Endodermal cell (in vitro differentiated cells): Measurements from ENCODE around the gene PLCB1. TPM values are rescaled to one million over a fixed set of nuclear protein-coding genes. Genes with fewer than 3 reads are reported as not detected.

ENCODE experiments used
- DNase-seq: peaks from one replicate; pipeline ENCODE4 v3.0.0-alpha.2; 2017
- H3K27ac ChIP-seq: 2 replicates; pipeline ENCODE4 v1.5.1; 2013; ENCODE audit warnings: mild to moderate bottlenecking, low read depth, low read length, moderate library complexity
- H3K27me3 ChIP-seq: 2 replicates; pipeline ENCODE4 v1.6.1; 2013; ENCODE audit warnings: mild to moderate bottlenecking, low read length, moderate library complexity; ENCODE audit not compliant: insufficient read depth, control insufficient read depth, poor library complexity, severe bottlenecking
- H3K36me3 ChIP-seq: 2 replicates; pipeline ENCODE4 v1.7.0; 2013; ENCODE audit warnings: mild to moderate bottlenecking, low read length, moderate library complexity; ENCODE audit not compliant: control insufficient read depth, insufficient read depth
- H3K4me1 ChIP-seq: one replicate; pipeline ENCODE4 v1.7.0; 2013; ENCODE audit warnings: low read length; ENCODE audit not compliant: control insufficient read depth, insufficient read depth
- H3K4me3 ChIP-seq: 2 replicates; pipeline ENCODE4 v1.5.1; 2013; ENCODE audit warnings: mild to moderate bottlenecking, low read length, moderate library complexity
- H3K9ac ChIP-seq: 2 replicates; pipeline ENCODE4 v1.6.1; 2013; ENCODE audit warnings: mild to moderate bottlenecking, low read length, moderate library complexity; ENCODE audit not compliant: poor library complexity, severe bottlenecking; ENCODE audit errors: extremely low read depth
- H3K9me3 ChIP-seq: 2 replicates; pipeline ENCODE4 v1.6.1; 2013; ENCODE audit warnings: mild to moderate bottlenecking, low read length, moderate library complexity; ENCODE audit not compliant: control insufficient read depth
- H3K27ac Mint-ChIP-seq: 2 replicates; pipeline ENCODE4 v1.8.0; 2020; ENCODE audit warnings: mixed read lengths
- H3K27me3 Mint-ChIP-seq: 2 replicates; pipeline ENCODE4 v1.8.0; 2021; ENCODE audit warnings: mild to moderate bottlenecking, mixed read lengths; ENCODE audit not compliant: insufficient read depth
- H3K36me3 Mint-ChIP-seq: 2 replicates; pipeline ENCODE4 v1.8.0; 2020; ENCODE audit warnings: low read depth, mixed read lengths
- H3K4me1 Mint-ChIP-seq: 2 replicates; pipeline ENCODE4 v1.8.0; 2020; ENCODE audit warnings: mixed read lengths
- H3K4me3 Mint-ChIP-seq: 2 replicates; pipeline ENCODE4 v1.8.0; 2020; ENCODE audit warnings: mild to moderate bottlenecking, moderate library complexity, mixed read lengths
- H3K9me3 Mint-ChIP-seq: 2 replicates; pipeline ENCODE4 v1.8.0; 2020; ENCODE audit warnings: mild to moderate bottlenecking, mixed read lengths
- WGBS, 2 experiments: methylation state at CpG; one replicate each; pipeline versions ENCODE4 v1.1.5 to v1.1.7; 2013; ENCODE audit warnings: missing lambda C conversion rate in 2 of 2, mixed read lengths in 1 of 2; ENCODE audit not compliant: insufficient coverage in 1 of 2, insufficient read length in 1 of 2; 5-methylcytosine and 5-hydroxymethylcytosine counted together
- total RNA-seq, 2 donors: library from RNA; stranded (reverse); fragmentation: NEBNext Ultra II Directional in 1 of 2; extraction: Animal tissue kit (Norgen Biotek cat#: 25700) in 1 of 2; gene quantifications; 2 replicates in 1 of 2; 3 replicates in 1 of 2; pipeline ENCODE4 v1.2.1, GENCODE V29; 2021
- TF ChIP-seq, protein P1 (sequence below): fragments of 200-600 bp; sonication (generic); conservative IDR thresholded peaks from 2 replicates; pipeline ENCODE4 v1.5.0; 2021; ENCODE audit warnings: antibody characterized with exemption, mild to moderate bottlenecking

Gene PLCB1
- total RNA-seq, 2 donors from 2014 or later = 15.3 to 16.5 TPM

- H3K9me3 Mint-ChIP-seq = no peaks in the 10 kb centered on the region
- no peak overlapping the region for H3K27ac Mint-ChIP-seq
- H3K36me3 Mint-ChIP-seq = no peaks in the 10 kb centered on the region
- H3K27me3 Mint-ChIP-seq = no peaks in the 10 kb centered on the region
- 80 to 82% methylated on average over 1 of the region's 1 CpG for WGBS, 2 experiments
- Histone ChIP-seq H3K27me3 (no peaks in the 10 kb centered on the region), H3K9ac (no peak overlapping the region), H3K27ac (no peak overlapping the region), H3K9me3 (no peaks in the 10 kb centered on the region), H3K36me3 (no peaks in the 10 kb centered on the region), H3K4me1 (peaks cover 6% of the 10 kb centered on the region), H3K4me3 (no peak overlapping the region)
- no peak for DNase-seq
- TF ChIP-seq, protein P1, sequence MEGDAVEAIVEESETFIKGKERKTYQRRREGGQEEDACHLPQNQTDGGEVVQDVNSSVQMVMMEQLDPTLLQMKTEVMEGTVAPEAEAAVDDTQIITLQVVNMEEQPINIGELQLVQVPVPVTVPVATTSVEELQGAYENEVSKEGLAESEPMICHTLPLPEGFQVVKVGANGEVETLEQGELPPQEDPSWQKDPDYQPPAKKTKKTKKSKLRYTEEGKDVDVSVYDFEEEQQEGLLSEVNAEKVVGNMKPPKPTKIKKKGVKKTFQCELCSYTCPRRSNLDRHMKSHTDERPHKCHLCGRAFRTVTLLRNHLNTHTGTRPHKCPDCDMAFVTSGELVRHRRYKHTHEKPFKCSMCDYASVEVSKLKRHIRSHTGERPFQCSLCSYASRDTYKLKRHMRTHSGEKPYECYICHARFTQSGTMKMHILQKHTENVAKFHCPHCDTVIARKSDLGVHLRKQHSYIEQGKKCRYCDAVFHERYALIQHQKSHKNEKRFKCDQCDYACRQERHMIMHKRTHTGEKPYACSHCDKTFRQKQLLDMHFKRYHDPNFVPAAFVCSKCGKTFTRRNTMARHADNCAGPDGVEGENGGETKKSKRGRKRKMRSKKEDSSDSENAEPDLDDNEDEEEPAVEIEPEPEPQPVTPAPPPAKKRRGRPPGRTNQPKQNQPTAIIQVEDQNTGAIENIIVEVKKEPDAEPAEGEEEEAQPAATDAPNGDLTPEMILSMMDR = no peak
- H3K4me3 Mint-ChIP-seq = no peak overlapping the region
- no peaks in the 10 kb centered on the region for H3K4me1 Mint-ChIP-seq
Observed at GRCh38 chr20:8291873-8292272, 159.8 kb downstream of the PLCB1 start.

GRCh38 chr20:8292793-8293192 is 160.7 kb downstream of the PLCB1 start:
- Mint-ChIP-seq H3K4me1 (no peaks in the 10 kb centered on the region), H3K9me3 (no peaks in the 10 kb centered on the region)
- WGBS, 2 experiments = 86 to 92% methylated on average over 1 of the region's 1 CpG

DNA sequence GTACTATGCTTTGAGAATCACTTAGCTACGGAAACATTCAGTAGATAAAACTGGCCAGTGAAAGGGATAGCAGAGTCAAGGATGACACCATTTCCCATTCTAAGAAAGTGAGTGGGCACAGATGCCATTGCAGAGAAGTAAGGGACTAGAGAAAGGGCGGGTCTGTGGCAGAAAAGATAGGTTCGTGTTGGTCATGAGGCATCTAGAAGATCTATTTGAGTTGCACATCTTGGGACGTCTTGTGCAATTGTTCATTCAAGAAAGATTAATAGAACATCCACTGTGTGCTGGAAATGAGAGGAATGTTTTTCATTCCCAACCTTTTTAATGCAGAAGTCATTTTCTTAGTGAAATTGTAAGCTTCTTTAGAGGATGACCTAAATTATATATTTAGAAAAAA is 161.7 kb downstream of the PLCB1 start:
- no peak overlapping the region for H3K27ac ChIP-seq
- no peaks in the 10 kb centered on the region for H3K36me3 Mint-ChIP-seq
- H3K9ac ChIP-seq = no peak overlapping the region
- H3K36me3 ChIP-seq = no peaks in the 10 kb centered on the region
- no peaks in the 10 kb centered on the region for H3K4me1 ChIP-seq
- H3K9me3 Mint-ChIP-seq = no peaks in the 10 kb centered on the region
- H3K27ac Mint-ChIP-seq = no peak overlapping the region
- no peak overlapping the region for H3K4me3 Mint-ChIP-seq
- no peak for DNase-seq
- WGBS, 2 experiments = 72 to 88% methylated on average over 2 to 4 of the region's 4 CpGs
- no peaks in the 10 kb centered on the region for H3K9me3 ChIP-seq
- H3K27me3 ChIP-seq = no peaks in the 10 kb centered on the region
- no peaks in the 10 kb centered on the region for H3K4me1 Mint-ChIP-seq
- TF ChIP-seq, protein P1 = no peak
- H3K4me3 ChIP-seq = no peak overlapping the region
- no peaks in the 10 kb centered on the region for H3K27me3 Mint-ChIP-seq

More at GRCh38 chr20:8292793-8293192, 160.7 kb downstream of the PLCB1 start:
- no peaks in the 10 kb centered on the region for H3K36me3 ChIP-seq
- no peak overlapping the region for H3K27ac ChIP-seq
- peaks cover under 1% of the 10 kb centered on the region for H3K4me1 ChIP-seq
- H3K4me3 ChIP-seq = no peak overlapping the region
- Mint-ChIP-seq H3K4me3 (no peak overlapping the region), H3K36me3 (no peaks in the 10 kb centered on the region), H3K27ac (no peak overlapping the region), H3K27me3 (no peaks in the 10 kb centered on the region)
- H3K9me3 ChIP-seq = no peaks in the 10 kb centered on the region
- no peaks in the 10 kb centered on the region for H3K27me3 ChIP-seq
- no peak for DNase-seq
- no peak overlapping the region for H3K9ac ChIP-seq
- TF ChIP-seq, protein P1 = no peak
